Heart right ventricle (tissue), 16 donors: ENCODE results near the gene DLX1. TPM values are rescaled to one million over a fixed set of nuclear protein-coding genes. Genes with fewer than 3 reads are reported as not detected.

Source experiments
- ATAC-seq, 8 donors: fragments of 200-7000 bp; cut with Tn5 transposase; one replicate each; pipeline ENCODE4 v1.9.1; 2020; ENCODE audit warnings: mild to moderate bottlenecking in 8 of 8, moderate library complexity in 8 of 8, moderate number of reproducible peaks in 1 of 8
- DNase-seq, 2 donors: peaks; one replicate each; pipeline ENCODE4 v3.0.0-alpha.2; 2020
- H3K27ac ChIP-seq, 10 donors: fragments of 200-600 bp; sonication (generic) in 2 of 10; one replicate each; pipeline versions ENCODE4 v1.5.0 to v1.8.0; 2020 to 2022; ENCODE audit warnings: mild to moderate bottlenecking in 3 of 10
- H3K27me3 ChIP-seq, 7 donors: fragments of 200-600 bp; one replicate each; pipeline ENCODE4 v1.8.0; 2021 to 2022; ENCODE audit warnings: mild to moderate bottlenecking in 2 of 7
- H3K36me3 ChIP-seq, 9 donors: fragments of 200-600 bp; sonication (generic) in 1 of 9; one replicate each; pipeline versions ENCODE4 v1.5.0 to v1.8.0; 2020 to 2022; ENCODE audit warnings: mild to moderate bottlenecking in 2 of 9
- H3K4me1 ChIP-seq, 9 donors: fragments of 200-600 bp; sonication (generic) in 1 of 9; one replicate each; pipeline versions ENCODE4 v1.5.0 to v1.8.0; 2020 to 2022; ENCODE audit warnings: mild to moderate bottlenecking in 4 of 9
- H3K4me3 ChIP-seq, 10 donors: fragments of 200-600 bp; sonication (generic) in 2 of 10; one replicate each; pipeline versions ENCODE4 v1.5.0 to v1.8.0; 2020 to 2022; ENCODE audit warnings: mild to moderate bottlenecking in 7 of 10, moderate library complexity in 2 of 10
- H3K9me3 ChIP-seq, 11 donors: fragments of 200-600 bp in 10 of 11; sonication (generic) in 2 of 11; one replicate each; pipeline versions ENCODE4 v1.5.0 to v1.8.0; 2013 to 2022; ENCODE audit warnings: mild to moderate bottlenecking in 2 of 11, control low read depth in 1 of 11, moderate library complexity in 1 of 11
- CTCF ChIP-seq, 9 donors: fragments of 200-600 bp; sonication (generic) in 2 of 9; IDR thresholded peaks; one replicate each; pipeline versions ENCODE4 v1.5.0 to v1.8.0; 2021 to 2022; ENCODE audit warnings: antibody characterized with exemption in 9 of 9, mild to moderate bottlenecking in 5 of 9, moderate library complexity in 1 of 9
- WGBS, 2 donors: extraction: QIAGEN DNeasy Blood & Tissue Kit; methylation state at CpG; one replicate each; pipeline ENCODE4 v1.1.7; 2013; ENCODE audit warnings: inconsistent platforms in 1 of 2; 5-methylcytosine and 5-hydroxymethylcytosine counted together
- intact Hi-C, 10 donors: fragments of 100-400 bp; cut with DNase I; formaldehyde crosslinking; loops; one replicate each; pipeline versions ENCODE4 v1.11.1 to v1.14.2; 2022
- long read RNA-seq, 3 donors: library from polyadenylated mRNA; unstranded; transcript quantifications; one replicate each; pipeline ENCODE4 v2.0.0, GENCODE V29; 2020 to 2021
- polyA plus RNA-seq, 2 donors: library from polyadenylated mRNA; stranded (reverse); fragments of 200-250 nt; gene quantifications; one replicate each; pipeline ENCODE4 v1.2.3, GENCODE V29; 2013
- total RNA-seq, 10 donors: library from RNA; stranded (reverse); fragmentation: NEBNext Ultra II Directional in 3 of 10; extraction: Animal tissue kit (Norgen Biotek cat#: 25700) in 3 of 10; gene quantifications; one replicate each; pipeline versions ENCODE4 v1.2.1 to v1.2.4, GENCODE V29; 2021 to 2023
- donor health status: Arrhythmogenic right ventricular cardiomyopathy.
- donor health status: ischemic (EF 13 %, LVEDD 7.1; RV severe dilation, severe dysfunction).
- donor health status: healthy with polysubstance abuse.
- donor health status: DM: no; HTN: yes; CAD: no.
- donor health status: DM: no; HTN: no; CAD: no.
- donor health status: ischemic (EF 25% LVEDD 6.9; RV normal size, moderate dysfunction).
- donor health status: ischemic (EF 25% LVEDD 5.7; RV mildly dilated, moderate dysfunction).
- donor health status: healthy.
- donor health status: DM: yes; HTN: yes; CAD: no.
- donor health status: Ischemic cardiomyopathy.
- donor health status: ischemic (EF 35%, LVEDD 5.7; RV mildly dilated, moderate dysfunction).
- donor health status: nonischemic (EF 11% LVEDD 7.7; RV severe dilation, severe dysfunction).
- donor health status: DM: yes; HTN: yes; CAD: no.
- donor health status: PGD.
- donor health status: ischemic (EF 29% LVEDD 5.4; RV normal size, mild dysfunction).
- donor health status: nonischemic (EF 23%, LVEDD 6.1; RV moderate dilation, normal function).

Gene DLX1
- total RNA-seq (under 1 TPM in 1 of 10 donors, not detected in 9; 0.41 TPM), polyA plus RNA-seq (under 1 TPM in 1 of 2 donors, not detected in 1; 0.10 TPM)
- long read RNA-seq, donor 1, result 0 reads
- long read RNA-seq, donor 2, result 0 reads
- long read RNA-seq, donor 3, result 0 reads

DNA sequence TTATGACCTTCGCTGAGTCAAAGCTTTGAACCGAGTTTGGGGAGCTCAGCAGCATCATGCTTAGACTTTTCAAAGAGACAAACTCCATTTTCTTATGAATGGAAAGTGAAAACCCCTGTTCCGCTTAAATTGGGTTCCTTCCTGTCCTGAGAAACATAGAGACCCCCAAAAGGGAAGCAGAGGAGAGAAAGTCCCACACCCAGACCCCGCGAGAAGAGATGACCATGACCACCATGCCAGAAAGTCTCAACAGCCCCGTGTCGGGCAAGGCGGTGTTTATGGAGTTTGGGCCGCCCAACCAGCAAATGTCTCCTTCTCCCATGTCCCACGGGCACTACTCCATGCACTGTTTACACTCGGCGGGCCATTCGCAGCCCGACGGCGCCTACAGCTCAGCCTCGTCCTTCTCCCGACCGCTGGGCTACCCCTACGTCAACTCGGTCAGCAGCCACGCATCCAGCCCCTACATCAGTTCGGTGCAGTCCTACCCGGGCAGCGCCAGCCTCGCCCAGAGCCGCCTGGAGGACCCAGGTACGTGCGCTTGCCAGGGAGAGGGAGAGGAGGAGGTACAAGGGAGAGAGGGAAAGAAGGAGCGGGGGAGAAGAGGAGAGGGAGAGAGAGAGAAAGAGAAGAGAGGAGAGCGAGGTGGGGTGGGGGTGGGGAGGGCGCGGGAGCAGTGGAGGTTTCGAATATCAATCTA lies at the start of gene DLX1:
TSS of gene DLX1 (plus strand) at position 48 of the 700 bp plus-strand sequence. CDS start at position 219, 171 bp downstream.
- Histone ChIP-seq H3K4me1 (peaks cover 10 to 76% (median 41%) of the 10 kb centered on the region in 9 donors), H3K27ac (no peak within 1 kb of the TSS), H3K9me3 (no peaks in the 10 kb centered on the region), H3K4me3 (peak within 1 kb of the TSS; percentile 17 to 62 (median 48)), H3K36me3 (peaks cover 0 to 7% (median 0%) of the 10 kb centered on the region in 9 donors), H3K27me3 (peaks cover 80 to 100% (median 100%) of the 10 kb centered on the region in 7 donors)
- DNase-seq (no peak), ATAC-seq (peak in 4 of 8 donors; percentile 9 to 22 (median 20))
- TF ChIP-seq CTCF (IDR thresholded peaks at IDR 0.05), result no peak
- intact Hi-C loops, result no loop called here
- 2 to 4% methylated on average over 34 of the region's 34 CpGs for WGBS, 2 donors

GRCh38 chr2:172038121-172038520 lies 47.2 kb upstream of the DLX1 start:
- no peaks in the 10 kb centered on the region for H3K4me1 ChIP-seq
- no peaks in the 10 kb centered on the region for H3K9me3 ChIP-seq
- no peak for TF ChIP-seq CTCF (IDR thresholded peaks at IDR 0.05)
- no peaks in the 10 kb centered on the region for H3K36me3 ChIP-seq
- H3K27ac ChIP-seq, result no peak overlapping the region
- no peak overlapping the region for H3K4me3 ChIP-seq
- DNase-seq (no peak), ATAC-seq (no peak)
- H3K27me3 ChIP-seq, result no peaks in the 10 kb centered on the region
- 92 to 94% methylated on average over 3 of the region's 3 CpGs for WGBS, 2 donors
- intact Hi-C loops, result no loop called here

- no peak for DNase-seq
- no peaks in the 10 kb centered on the region for H3K9me3 ChIP-seq
- H3K4me1 ChIP-seq, result no peaks in the 10 kb centered on the region
- H3K27ac ChIP-seq, result no peak overlapping the region
- WGBS, 2 donors, result 92 to 99% methylated on average over 2 of the region's 2 CpGs
- TF ChIP-seq CTCF (IDR thresholded peaks at IDR 0.05), result no peak
- H3K27me3 ChIP-seq, result no peaks in the 10 kb centered on the region
- no peak overlapping the region for H3K4me3 ChIP-seq
- intact Hi-C loops, result no loop called here
- H3K36me3 ChIP-seq, result no peaks in the 10 kb centered on the region
- ATAC-seq, result no peak
Observed at GRCh38 chr2:172038604-172039003, 46.7 kb upstream of the DLX1 start.

GRCh38 chr2:172039011-172039704 lies 46.1 kb upstream of the DLX1 start:
- DNase-seq, result no peak
- H3K4me1 ChIP-seq, result no peaks in the 10 kb centered on the region
- no peak overlapping the region for H3K27ac ChIP-seq
- H3K27me3 ChIP-seq, result no peaks in the 10 kb centered on the region
- TF ChIP-seq CTCF (IDR thresholded peaks at IDR 0.05), result no peak
- no peak for ATAC-seq
- no peaks in the 10 kb centered on the region for H3K9me3 ChIP-seq
- intact Hi-C loops, result no loop called here
- 77 to 81% methylated on average over 3 of the region's 3 CpGs for WGBS, 2 donors
- H3K36me3 ChIP-seq, result no peaks in the 10 kb centered on the region
- H3K4me3 ChIP-seq, result no peak overlapping the region
